Measurements from ENCODE around the gene UNC119.

DNA sequence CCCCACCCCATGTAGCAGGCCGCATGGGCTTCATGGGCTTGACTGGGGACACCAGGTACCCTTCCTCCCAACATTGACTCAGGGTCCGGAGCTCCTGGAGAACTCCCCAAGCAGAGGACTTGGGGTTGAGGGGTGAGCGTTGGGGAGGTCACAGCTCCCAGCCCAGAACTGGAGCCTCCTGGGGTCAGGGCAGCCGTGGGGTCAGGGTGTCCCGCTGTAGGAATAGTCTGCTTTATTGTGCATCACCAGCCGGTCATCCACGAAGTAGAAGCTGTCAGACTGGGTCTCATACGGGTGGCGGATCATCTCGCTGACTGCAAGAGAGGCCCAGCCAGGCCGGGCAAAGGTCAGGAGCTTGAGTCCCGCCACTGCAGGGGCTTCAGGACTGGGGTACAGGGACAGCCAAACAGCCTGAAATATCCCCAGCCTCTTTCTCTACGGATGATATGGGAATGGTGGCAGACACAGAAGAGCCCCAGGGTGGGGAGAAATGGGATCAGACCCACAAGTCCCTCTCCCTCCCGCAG, 5.3 kb downstream of the UNC119 start:
- no peak for TF ChIP-seq POLR2A (IDR thresholded peaks at IDR 0.05; ENCODE audit: borderline replicate concordance, extremely low read depth, insufficient read depth, insufficient read length)
- no peak for TF ChIP-seq EGR1 (IDR thresholded peaks at IDR 0.05; ENCODE audit: low read depth)
- TF ChIP-seq, protein P1, sequence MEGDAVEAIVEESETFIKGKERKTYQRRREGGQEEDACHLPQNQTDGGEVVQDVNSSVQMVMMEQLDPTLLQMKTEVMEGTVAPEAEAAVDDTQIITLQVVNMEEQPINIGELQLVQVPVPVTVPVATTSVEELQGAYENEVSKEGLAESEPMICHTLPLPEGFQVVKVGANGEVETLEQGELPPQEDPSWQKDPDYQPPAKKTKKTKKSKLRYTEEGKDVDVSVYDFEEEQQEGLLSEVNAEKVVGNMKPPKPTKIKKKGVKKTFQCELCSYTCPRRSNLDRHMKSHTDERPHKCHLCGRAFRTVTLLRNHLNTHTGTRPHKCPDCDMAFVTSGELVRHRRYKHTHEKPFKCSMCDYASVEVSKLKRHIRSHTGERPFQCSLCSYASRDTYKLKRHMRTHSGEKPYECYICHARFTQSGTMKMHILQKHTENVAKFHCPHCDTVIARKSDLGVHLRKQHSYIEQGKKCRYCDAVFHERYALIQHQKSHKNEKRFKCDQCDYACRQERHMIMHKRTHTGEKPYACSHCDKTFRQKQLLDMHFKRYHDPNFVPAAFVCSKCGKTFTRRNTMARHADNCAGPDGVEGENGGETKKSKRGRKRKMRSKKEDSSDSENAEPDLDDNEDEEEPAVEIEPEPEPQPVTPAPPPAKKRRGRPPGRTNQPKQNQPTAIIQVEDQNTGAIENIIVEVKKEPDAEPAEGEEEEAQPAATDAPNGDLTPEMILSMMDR (IDR thresholded peaks at IDR 0.05 in 2 of 3, conservative IDR thresholded peaks at IDR 0.05 in 1 of 3; ENCODE audit: borderline replicate concordance in 1 of 3, insufficient read depth in 1 of 3, low read depth in 2 of 3, low read length in 2 of 3) = no peak
- TF ChIP-seq EZH2 (IDR thresholded peaks at IDR 0.05) = no peak
- no peak for TF ChIP-seq POLR2AphosphoS5 (IDR thresholded peaks at IDR 0.05; ENCODE audit: low read depth, low read length)
- TF ChIP-seq ZNF274 (IDR thresholded peaks at IDR 0.05; ENCODE audit: low read depth, low read length) = no peak

Measured in HCT116 (cell line).